Neural crest cell (in vitro differentiated cells): ENCODE measurements around the gene CHST11. TPM values are rescaled to one million over a fixed set of nuclear protein-coding genes. Genes with fewer than 3 reads are reported as not detected.

Experiments
- DNase-seq: peaks from one replicate; pipeline ENCODE4 v3.0.0; 2021; ENCODE audit warnings: low read depth, mixed read lengths, low spot score
- H3K27ac Mint-ChIP-seq: one replicate; pipeline ENCODE4 v1.8.0; 2021; ENCODE audit warnings: mild to moderate bottlenecking, mixed read lengths; ENCODE audit not compliant: unreplicated experiment
- H3K27me3 Mint-ChIP-seq: 2 replicates; pipeline ENCODE4 v1.8.0; 2021; ENCODE audit warnings: low read depth, mild to moderate bottlenecking, mixed read lengths
- H3K36me3 Mint-ChIP-seq: 2 replicates; pipeline ENCODE4 v1.8.0; 2021; ENCODE audit warnings: low read depth, mild to moderate bottlenecking, mixed read lengths
- H3K4me1 Mint-ChIP-seq: 2 replicates; pipeline ENCODE4 v1.8.0; 2021; ENCODE audit warnings: mixed read lengths
- H3K4me3 Mint-ChIP-seq: one replicate; pipeline ENCODE4 v1.8.0; 2021; ENCODE audit warnings: mild to moderate bottlenecking, mixed read lengths
- H3K9me3 Mint-ChIP-seq: 2 replicates; pipeline ENCODE4 v1.8.0; 2021; ENCODE audit warnings: mixed read lengths
- total RNA-seq: library from RNA; stranded (reverse); gene quantifications from 2 replicates; pipeline ENCODE4 v1.2.1, GENCODE V29; 2021
- TF ChIP-seq, protein P1 (sequence below): fragments of 200-600 bp; sonication (generic); conservative IDR thresholded peaks from 2 replicates; pipeline ENCODE4 v1.5.0; 2021; ENCODE audit warnings: antibody characterized with exemption, mild to moderate bottlenecking

Gene CHST11
- total RNA-seq, 1 donor from 2014 or later: 10.0 TPM

DNA sequence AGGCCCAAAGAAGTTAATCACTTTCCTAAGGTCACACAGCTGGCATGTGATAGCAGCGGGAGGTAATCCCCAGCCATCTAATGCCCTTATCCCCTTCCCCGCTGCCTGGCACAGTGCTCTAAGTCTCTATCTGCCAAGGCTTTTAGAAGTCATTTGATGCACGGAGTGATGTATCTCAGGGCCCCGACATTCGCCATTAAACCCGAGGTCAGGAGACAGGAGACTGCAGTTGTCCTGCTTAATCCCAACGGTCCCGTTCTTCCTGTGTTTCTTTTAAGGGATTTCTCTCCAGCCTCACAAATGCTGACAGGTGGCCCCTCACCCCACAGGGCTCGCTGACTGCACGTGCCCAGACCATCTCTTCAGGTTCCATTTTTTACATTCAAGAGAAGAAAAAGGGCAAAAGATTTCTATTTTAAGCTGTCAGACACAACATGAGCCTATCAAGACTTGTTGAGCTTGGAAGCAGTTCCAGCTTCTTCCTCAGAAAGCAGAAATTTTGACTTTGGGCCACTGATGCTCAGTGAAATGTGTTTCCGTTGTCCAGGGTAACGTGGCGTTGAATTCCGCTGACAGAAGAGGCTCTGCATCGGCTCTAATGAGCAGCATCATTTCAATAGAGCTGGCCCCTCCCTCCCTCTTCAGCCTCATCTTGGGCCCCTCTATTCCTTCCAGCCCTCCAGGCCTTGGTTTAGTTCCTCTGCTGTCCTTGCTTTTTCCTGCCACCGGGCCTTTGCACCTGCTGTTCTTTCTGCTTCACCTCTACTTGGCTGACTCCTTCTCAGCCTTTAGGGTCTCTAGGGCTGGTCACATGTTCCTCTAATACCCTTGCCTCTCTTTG, 171.5 kb downstream of the CHST11 start:
- no peak overlapping the region for H3K4me3 Mint-ChIP-seq
- H3K9me3 Mint-ChIP-seq: no peaks in the 10 kb centered on the region
- peaks cover 59% of the 10 kb centered on the region for H3K4me1 Mint-ChIP-seq
- no peak for DNase-seq
- no peak overlapping the region for H3K27ac Mint-ChIP-seq
- H3K27me3 Mint-ChIP-seq: no peaks in the 10 kb centered on the region
- TF ChIP-seq, protein P1, sequence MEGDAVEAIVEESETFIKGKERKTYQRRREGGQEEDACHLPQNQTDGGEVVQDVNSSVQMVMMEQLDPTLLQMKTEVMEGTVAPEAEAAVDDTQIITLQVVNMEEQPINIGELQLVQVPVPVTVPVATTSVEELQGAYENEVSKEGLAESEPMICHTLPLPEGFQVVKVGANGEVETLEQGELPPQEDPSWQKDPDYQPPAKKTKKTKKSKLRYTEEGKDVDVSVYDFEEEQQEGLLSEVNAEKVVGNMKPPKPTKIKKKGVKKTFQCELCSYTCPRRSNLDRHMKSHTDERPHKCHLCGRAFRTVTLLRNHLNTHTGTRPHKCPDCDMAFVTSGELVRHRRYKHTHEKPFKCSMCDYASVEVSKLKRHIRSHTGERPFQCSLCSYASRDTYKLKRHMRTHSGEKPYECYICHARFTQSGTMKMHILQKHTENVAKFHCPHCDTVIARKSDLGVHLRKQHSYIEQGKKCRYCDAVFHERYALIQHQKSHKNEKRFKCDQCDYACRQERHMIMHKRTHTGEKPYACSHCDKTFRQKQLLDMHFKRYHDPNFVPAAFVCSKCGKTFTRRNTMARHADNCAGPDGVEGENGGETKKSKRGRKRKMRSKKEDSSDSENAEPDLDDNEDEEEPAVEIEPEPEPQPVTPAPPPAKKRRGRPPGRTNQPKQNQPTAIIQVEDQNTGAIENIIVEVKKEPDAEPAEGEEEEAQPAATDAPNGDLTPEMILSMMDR: no peak
- no peaks in the 10 kb centered on the region for H3K36me3 Mint-ChIP-seq

DNA sequence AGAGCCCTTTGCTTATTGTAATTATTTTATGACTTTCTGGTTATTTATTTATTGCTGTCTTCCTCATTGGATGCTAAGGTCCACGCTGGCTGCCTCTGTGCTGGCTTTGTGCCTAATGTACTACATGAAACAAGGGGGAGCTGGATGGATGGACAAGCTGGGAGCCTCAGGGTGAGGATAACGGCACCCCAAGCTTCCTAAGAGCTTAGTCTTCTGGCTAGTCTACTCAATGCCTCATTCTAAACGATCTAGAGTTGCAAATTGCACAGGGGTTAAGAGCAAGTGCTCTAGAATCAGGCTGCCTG, 172.0 kb downstream of the CHST11 start:
- peaks cover under 1% of the 10 kb centered on the region for H3K9me3 Mint-ChIP-seq
- no peak overlapping the region for H3K27ac Mint-ChIP-seq
- TF ChIP-seq, protein P1: no peak
- H3K36me3 Mint-ChIP-seq: no peaks in the 10 kb centered on the region
- DNase-seq: no peak
- H3K27me3 Mint-ChIP-seq: no peaks in the 10 kb centered on the region
- peaks cover 56% of the 10 kb centered on the region for H3K4me1 Mint-ChIP-seq
- H3K4me3 Mint-ChIP-seq: no peak overlapping the region

DNA sequence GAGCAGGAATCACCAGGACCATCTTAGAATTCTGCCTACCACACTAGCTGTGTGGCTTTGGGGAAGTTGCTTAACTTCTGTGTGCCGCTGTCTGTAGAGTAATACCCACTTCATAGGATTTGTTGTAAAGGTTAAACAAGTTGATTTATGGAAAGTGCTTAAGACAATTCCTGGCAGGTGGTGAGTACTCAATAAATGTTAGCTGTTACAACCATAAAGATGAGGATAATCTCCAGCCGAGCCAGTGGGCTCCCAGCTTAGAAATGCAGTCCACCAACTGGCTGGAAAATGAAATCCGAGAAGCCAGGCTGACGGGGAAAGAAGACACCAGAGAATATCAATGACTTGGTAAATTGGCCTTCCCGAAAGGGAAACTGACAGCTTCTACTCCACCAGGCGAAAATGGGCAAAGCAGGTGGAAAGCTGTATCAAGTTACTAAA, 173.5 kb downstream of the CHST11 start:
- no peak for DNase-seq

DNA sequence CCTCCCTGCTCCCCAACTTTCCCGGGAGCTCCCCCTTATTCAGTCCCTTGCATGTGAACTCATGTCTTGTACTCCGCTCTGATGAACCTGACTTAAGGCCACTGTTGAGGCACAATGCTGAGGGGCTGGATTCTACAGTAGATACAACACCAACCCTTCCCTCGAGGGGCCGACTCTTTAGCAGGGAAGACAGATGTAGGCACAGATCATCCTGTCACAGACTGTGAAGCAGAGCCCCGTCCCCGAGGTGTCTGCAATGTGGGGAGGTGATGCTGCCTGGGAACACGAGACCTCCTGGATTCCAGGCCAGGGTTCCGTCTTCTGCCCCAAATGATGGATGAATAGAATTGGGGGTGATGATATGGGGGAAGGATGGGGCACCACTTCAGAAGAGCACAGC, 175.1 kb downstream of the CHST11 start:
- Mint-ChIP-seq H3K27ac (no peak overlapping the region), H3K4me3 (no peak overlapping the region), H3K4me1 (peaks cover 40% of the 10 kb centered on the region), H3K9me3 (peaks cover 5% of the 10 kb centered on the region), H3K27me3 (no peaks in the 10 kb centered on the region), H3K36me3 (no peaks in the 10 kb centered on the region)
- no peak for DNase-seq
- TF ChIP-seq, protein P1: no peak

More for the DNA sequence above, 173.5 kb downstream of the CHST11 start:
- Mint-ChIP-seq H3K4me3 (no peak overlapping the region), H3K36me3 (no peaks in the 10 kb centered on the region), H3K27ac (no peak overlapping the region), H3K9me3 (peaks cover 5% of the 10 kb centered on the region), H3K27me3 (no peaks in the 10 kb centered on the region), H3K4me1 (peaks cover 49% of the 10 kb centered on the region)
- TF ChIP-seq, protein P1: no peak

DNA sequence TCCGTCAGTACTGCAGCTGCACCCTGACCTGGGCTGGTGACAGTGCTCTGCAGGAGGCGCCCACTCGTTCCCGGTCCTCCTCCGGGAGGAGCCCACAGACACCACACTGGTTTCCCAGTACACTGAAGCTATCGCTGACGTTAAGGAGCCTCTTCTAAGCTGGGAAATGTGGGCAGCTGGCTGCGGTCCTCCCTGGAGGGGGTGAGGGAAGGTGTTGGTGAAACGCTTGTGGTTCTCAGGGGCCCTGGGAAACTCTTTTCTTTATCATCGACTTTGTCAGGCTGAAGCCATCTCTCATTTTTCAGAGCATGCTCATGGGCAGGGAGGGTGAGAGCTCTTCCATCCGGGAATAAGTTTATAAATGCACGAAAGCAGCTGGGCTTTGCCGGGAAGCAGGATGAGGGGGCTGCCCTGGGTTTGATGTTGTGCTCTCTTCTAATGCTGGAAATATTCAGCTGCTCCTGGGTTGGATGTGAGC, 176.0 kb downstream of the CHST11 start:
- no peak overlapping the region for H3K27ac Mint-ChIP-seq
- TF ChIP-seq, protein P1: no peak
- H3K4me1 Mint-ChIP-seq: peaks cover 36% of the 10 kb centered on the region
- no peak overlapping the region for H3K4me3 Mint-ChIP-seq
- no peaks in the 10 kb centered on the region for H3K27me3 Mint-ChIP-seq
- no peak for DNase-seq
- no peaks in the 10 kb centered on the region for H3K36me3 Mint-ChIP-seq
- peaks cover 5% of the 10 kb centered on the region for H3K9me3 Mint-ChIP-seq
